Activated CD8-positive, alpha-beta T cell treated with anti-CD3 and anti-CD28 coated beads for 36 hours (primary cell): ENCODE measurements around the gene GAP43. TPM values are rescaled to one million over a fixed set of nuclear protein-coding genes. Genes with fewer than 3 reads are reported as not detected.
A peak's percentile ranks its signal among the peaks of the same experiment; 100 is the strongest.

ENCODE experiments used
- ATAC-seq: fragments of 200-7000 bp; cut with Tn5 transposase; one replicate; pipeline ENCODE4 v1.10.0; 2021; ENCODE audit warnings: mild to moderate bottlenecking, moderate library complexity
- CTCF ChIA-PET: fragments of 350-600 bp; sonication (Branson Sonifier 250); formaldehyde crosslinking; loops from one replicate; lab custom pipeline; 2021; ENCODE audit warnings: antibody characterized with exemption; lab: Charles Lee
- POLR2A ChIA-PET: fragments of 350-600 bp; sonication (Branson Sonifier 250); formaldehyde crosslinking; loops from one replicate; lab custom pipeline; 2021; ENCODE audit warnings: antibody characterized with exemption; lab: Charles Lee
- DNase-seq: peaks from one replicate; pipeline ENCODE4 v3.0.0-alpha.2; 2020
- H3K27ac Mint-ChIP-seq: one replicate; pipeline ENCODE4 v1.8.0; 2021; ENCODE audit warnings: mild to moderate bottlenecking, mixed read lengths
- H3K27me3 Mint-ChIP-seq: one replicate; pipeline ENCODE4 v1.8.0; 2021; ENCODE audit warnings: mixed read lengths
- H3K36me3 Mint-ChIP-seq: one replicate; pipeline ENCODE4 v1.8.0; 2021; ENCODE audit warnings: low read depth, mixed read lengths
- H3K4me1 Mint-ChIP-seq: one replicate; pipeline ENCODE4 v1.8.0; 2021; ENCODE audit warnings: low read depth, mixed read lengths
- H3K4me3 Mint-ChIP-seq: one replicate; pipeline ENCODE4 v1.8.0; 2021; ENCODE audit warnings: mild to moderate bottlenecking, moderate library complexity, mixed read lengths
- H3K9me3 Mint-ChIP-seq: one replicate; pipeline ENCODE4 v1.8.0; 2021; ENCODE audit warnings: mixed read lengths
- intact Hi-C: fragments of 100-400 bp; cut with micrococcal nuclease; formaldehyde crosslinking; loops from one replicate; pipeline ENCODE4 v1.10.0; 2022
- total RNA-seq, 2 experiments: library from RNA; stranded (reverse); gene quantifications; one replicate each; pipeline ENCODE4 v1.2.3, GENCODE V29; 2021
- TF ChIP-seq, protein P1 (sequence below): fragments of 200-600 bp; IDR thresholded peaks from one replicate; pipeline ENCODE4 v1.8.0; 2022; ENCODE audit warnings: antibody characterized with exemption, mild to moderate bottlenecking

The GAP43 gene
- total RNA-seq, 2 experiments from 2014 or later, result not detected

DNA sequence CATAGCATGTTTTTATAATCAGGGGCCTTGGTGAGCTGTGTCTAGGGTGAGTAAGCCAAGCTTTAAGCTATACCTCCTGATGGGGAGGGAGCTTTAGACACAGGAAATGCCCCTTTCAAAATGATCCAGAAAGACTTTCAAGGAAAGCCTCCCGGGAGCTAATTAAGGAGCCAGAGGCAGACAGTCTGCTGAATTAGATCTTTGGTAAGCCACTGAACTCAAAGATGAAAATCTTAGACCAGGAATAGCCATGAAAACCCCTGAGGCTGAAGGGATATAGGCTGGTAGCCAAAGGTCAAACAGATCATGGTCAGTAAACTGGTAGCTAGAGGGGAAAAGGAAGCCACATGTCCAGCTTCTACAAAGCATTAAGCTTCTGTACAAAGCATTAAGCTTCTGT, 42.7 kb upstream of the GAP43 start:
- Mint-ChIP-seq H3K36me3 (no peaks in the 10 kb centered on the region), H3K4me3 (no peak overlapping the region), H3K4me1 (no peaks in the 10 kb centered on the region), H3K27me3 (peaks cover 9% of the 10 kb centered on the region), H3K9me3 (no peaks in the 10 kb centered on the region), H3K27ac (no peak overlapping the region)
- no peak for DNase-seq
- POLR2A ChIA-PET, result no interaction called here
- intact Hi-C loops, result no loop called here
- no peak for ATAC-seq
- TF ChIP-seq, protein P1, sequence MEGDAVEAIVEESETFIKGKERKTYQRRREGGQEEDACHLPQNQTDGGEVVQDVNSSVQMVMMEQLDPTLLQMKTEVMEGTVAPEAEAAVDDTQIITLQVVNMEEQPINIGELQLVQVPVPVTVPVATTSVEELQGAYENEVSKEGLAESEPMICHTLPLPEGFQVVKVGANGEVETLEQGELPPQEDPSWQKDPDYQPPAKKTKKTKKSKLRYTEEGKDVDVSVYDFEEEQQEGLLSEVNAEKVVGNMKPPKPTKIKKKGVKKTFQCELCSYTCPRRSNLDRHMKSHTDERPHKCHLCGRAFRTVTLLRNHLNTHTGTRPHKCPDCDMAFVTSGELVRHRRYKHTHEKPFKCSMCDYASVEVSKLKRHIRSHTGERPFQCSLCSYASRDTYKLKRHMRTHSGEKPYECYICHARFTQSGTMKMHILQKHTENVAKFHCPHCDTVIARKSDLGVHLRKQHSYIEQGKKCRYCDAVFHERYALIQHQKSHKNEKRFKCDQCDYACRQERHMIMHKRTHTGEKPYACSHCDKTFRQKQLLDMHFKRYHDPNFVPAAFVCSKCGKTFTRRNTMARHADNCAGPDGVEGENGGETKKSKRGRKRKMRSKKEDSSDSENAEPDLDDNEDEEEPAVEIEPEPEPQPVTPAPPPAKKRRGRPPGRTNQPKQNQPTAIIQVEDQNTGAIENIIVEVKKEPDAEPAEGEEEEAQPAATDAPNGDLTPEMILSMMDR, result no peak
- CTCF ChIA-PET, result interaction anchor here (1.4 kb wide), 1 partner anchor 14 kb away, joined by 3 read pairs; no protein-coding TSS in a partner anchor

DNA sequence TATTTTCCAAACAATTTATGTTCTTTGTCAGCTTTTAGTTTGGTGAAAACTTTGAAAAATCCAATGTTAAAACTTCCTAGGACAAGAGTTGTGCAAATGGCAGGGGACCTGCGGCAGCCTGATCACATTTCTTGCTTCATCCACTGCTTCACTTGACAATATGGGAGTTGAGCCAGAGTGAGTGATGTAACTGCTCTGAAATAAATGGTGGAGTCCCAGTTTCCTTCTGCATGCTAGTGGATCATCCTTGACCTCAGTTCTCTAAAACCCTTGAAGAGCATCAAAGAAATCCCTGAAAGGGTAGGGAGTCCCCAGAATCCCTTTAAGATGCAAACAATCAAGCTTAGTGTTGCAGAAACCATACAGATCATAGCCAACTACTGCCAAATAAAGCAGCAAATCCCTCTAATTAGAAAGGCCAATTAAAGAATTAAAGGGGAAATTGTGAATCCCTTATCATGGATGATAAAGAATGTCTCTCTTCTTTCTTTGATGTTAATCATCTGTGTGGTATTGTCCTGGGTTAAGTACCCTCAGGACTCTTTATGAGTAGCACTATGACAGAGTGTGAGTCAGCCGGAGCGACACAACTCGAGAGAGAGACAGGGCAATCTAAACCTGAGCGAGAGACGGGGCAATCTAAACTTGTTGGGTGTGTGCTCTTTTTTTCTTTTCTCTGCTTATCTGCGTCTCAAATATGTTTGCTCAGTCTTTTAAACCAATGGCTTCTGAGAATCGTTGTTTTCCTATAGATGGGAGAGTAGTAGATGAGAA, 41.8 kb upstream of the GAP43 start:
- ChIA-PET CTCF (interaction anchor here (1.4 kb wide), 1 partner anchor 13 kb away, joined by 3 read pairs; no protein-coding TSS in a partner anchor), POLR2A (no interaction called here)
- H3K4me3 Mint-ChIP-seq, result no peak overlapping the region
- H3K27me3 Mint-ChIP-seq, result peaks cover 4% of the 10 kb centered on the region
- H3K27ac Mint-ChIP-seq, result no peak overlapping the region
- no peaks in the 10 kb centered on the region for H3K9me3 Mint-ChIP-seq
- TF ChIP-seq, protein P1, result no peak
- no peak for ATAC-seq
- no peaks in the 10 kb centered on the region for H3K36me3 Mint-ChIP-seq
- intact Hi-C loops, result no loop called here
- H3K4me1 Mint-ChIP-seq, result no peaks in the 10 kb centered on the region
- DNase-seq, result peak; percentile 10

DNA sequence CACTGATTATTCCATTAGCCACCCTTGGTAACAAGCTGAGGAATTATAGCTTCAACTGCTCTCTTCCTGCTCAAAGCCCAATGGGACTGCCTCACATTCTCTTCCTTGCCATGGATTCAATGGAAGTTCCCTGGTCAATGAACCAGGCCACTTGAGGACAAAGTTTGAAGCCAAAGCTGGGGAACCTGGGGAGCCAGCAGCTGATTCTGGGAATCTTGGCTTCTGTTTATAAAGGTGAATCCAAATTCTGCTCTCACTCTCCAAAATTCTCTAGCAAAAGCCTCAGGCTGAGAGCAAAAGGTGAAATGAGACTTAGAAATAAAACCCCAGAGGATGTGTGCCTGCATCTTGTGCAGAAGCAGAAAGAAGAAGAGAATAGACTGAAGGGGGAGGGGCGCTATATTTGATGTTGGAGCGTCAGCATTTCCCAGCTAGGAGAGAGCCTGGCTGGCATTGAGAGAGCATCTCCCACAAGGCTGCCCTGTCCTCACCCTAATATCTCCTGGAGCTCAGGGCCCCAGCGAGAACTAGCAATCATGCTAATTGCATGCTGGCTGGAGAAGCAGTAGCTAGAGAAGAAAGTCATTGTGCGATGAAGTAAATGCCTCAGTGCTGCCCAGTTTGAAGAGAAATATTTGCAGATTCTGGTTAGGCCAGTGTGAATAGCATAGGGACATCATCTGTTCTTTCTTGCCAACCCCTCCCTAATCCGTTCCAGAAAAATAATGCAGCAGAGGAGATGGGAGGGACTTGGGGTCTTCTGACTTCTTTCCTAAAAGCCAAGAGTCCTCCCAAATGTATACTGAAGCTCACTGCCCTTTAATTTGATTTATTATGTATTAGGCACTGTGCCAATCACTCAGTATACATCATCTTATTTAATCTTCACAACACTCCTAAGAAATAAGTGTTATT, 34.9 kb upstream of the GAP43 start:
- DNase-seq, result no peak
- TF ChIP-seq, protein P1, result no peak
- ChIA-PET POLR2A (interaction anchor here (0.9 kb wide), 1 partner anchor 14 kb away, joined by 3 read pairs; no protein-coding TSS in a partner anchor), CTCF (no interaction called here)
- no peaks in the 10 kb centered on the region for H3K9me3 Mint-ChIP-seq
- no peak for ATAC-seq
- H3K27ac Mint-ChIP-seq, result no peak overlapping the region
- H3K36me3 Mint-ChIP-seq, result no peaks in the 10 kb centered on the region
- H3K4me3 Mint-ChIP-seq, result no peak overlapping the region
- intact Hi-C loops, result no loop called here
- H3K4me1 Mint-ChIP-seq, result no peaks in the 10 kb centered on the region
- peaks cover 9% of the 10 kb centered on the region for H3K27me3 Mint-ChIP-seq

DNA sequence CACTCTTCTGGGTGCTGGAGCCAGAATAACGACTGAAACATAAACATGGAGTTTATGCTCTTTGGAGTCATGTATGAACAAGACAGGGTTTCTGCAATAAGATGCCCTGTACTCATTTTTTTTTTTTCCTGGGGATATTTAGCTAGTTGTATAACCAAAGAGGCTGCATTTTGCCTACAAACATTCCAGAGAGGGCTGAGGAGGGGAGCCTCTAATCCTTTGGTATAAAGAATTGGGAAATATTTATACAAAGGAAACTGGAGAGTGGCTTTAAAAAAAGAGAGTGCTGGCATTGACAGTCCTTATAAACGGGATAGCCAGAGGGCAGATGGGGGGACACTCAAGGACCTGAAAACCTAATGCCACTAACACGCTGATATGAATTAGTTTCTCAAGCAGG, 32.4 kb upstream of the GAP43 start:
- Mint-ChIP-seq H3K4me3 (no peak overlapping the region), H3K36me3 (no peaks in the 10 kb centered on the region), H3K27me3 (peaks cover 9% of the 10 kb centered on the region), H3K4me1 (no peaks in the 10 kb centered on the region), H3K9me3 (peaks cover 3% of the 10 kb centered on the region), H3K27ac (no peak overlapping the region)
- ATAC-seq (no peak), DNase-seq (no peak)
- CTCF ChIA-PET, result no interaction called here
- intact Hi-C loops, result no loop called here
- TF ChIP-seq, protein P1, result no peak
- POLR2A ChIA-PET, result no interaction called here
